Measurements from ENCODE around the gene PIK3IP1. TPM values are rescaled to one million over a fixed set of nuclear protein-coding genes. Genes with fewer than 3 reads are reported as not detected.
"Not testable (repeated sequence)": the region's sequence is repeated elsewhere in the genome, so short reads cannot be mapped to it uniquely, and the experiment has no call there.

Gene PIK3IP1
- total and polyA plus RNA-seq, 2 experiments from 2014 or later: 22.2 to 22.4 TPM

GRCh38 chr22:31247726-31248125, 44.6 kb downstream of the PIK3IP1 start:
- Histone ChIP-seq H3K79me2 (peaks cover 46% of the 10 kb centered on the region), H3K36me3 (replicated peaks; ENCODE audit: insufficient read depth, low read depth) (no peaks in the 10 kb centered on the region), H4K20me1 (ENCODE audit: insufficient read depth, poor library complexity, severe bottlenecking) (no peaks in the 10 kb centered on the region), H3K9me2 (replicated peaks; ENCODE audit: insufficient read depth) (no peaks in the 10 kb centered on the region), H3K9me3 (ENCODE audit: low read depth) (no peaks in the 10 kb centered on the region), H3K4me2 (peak overlapping the region; percentile 86), H3K27me3 (no peaks in the 10 kb centered on the region), H3K27ac (peak overlapping the region; percentile 1), H2AFZ (no peak overlapping the region), H3K4me3 (no peak overlapping the region), H3K4me1 (ENCODE audit: insufficient read depth) (peaks cover 57% of the 10 kb centered on the region)
- WGBS (ENCODE audit: low lambda C conversion rate, missing lambda C conversion rate): 80% methylated on average over 1 of the region's 1 CpG
- DNase-seq (ENCODE audit: low spot score): no peak
- no peak for TF ChIP-seq EZH2 (IDR thresholded peaks at IDR 0.05; ENCODE audit: borderline replicate concordance)
- no peak for TF ChIP-seq EZH2phosphoT487 (IDR thresholded peaks at IDR 0.05; ENCODE audit: low read depth, severe bottlenecking, unreplicated experiment)
- TF ChIP-seq CTCF (IDR thresholded peaks at IDR 0.05; ENCODE audit: poor library complexity): no peak

- no peaks in the 10 kb centered on the region for H3K9me3 ChIP-seq (ENCODE audit: low read depth)
- H3K4me1 ChIP-seq (ENCODE audit: insufficient read depth): peaks cover 57% of the 10 kb centered on the region
- no peaks in the 10 kb centered on the region for H3K36me3 ChIP-seq (replicated peaks; ENCODE audit: insufficient read depth, low read depth)
- WGBS (ENCODE audit: low lambda C conversion rate, missing lambda C conversion rate): 72% methylated on average over 2 of the region's 2 CpGs
- no peak overlapping the region for H3K4me3 ChIP-seq
- no peaks in the 10 kb centered on the region for H3K27me3 ChIP-seq
- no peak for DNase-seq (ENCODE audit: low spot score)
- TF ChIP-seq CTCF (IDR thresholded peaks at IDR 0.05; ENCODE audit: poor library complexity) (no peak), EZH2 (IDR thresholded peaks at IDR 0.05; ENCODE audit: borderline replicate concordance) (no peak), EZH2phosphoT487 (IDR thresholded peaks at IDR 0.05; ENCODE audit: low read depth, severe bottlenecking, unreplicated experiment) (no peak)
- H3K27ac ChIP-seq: no peak overlapping the region
- H3K4me2 ChIP-seq: no peak overlapping the region
- H2AFZ ChIP-seq: no peak overlapping the region
- peaks cover 39% of the 10 kb centered on the region for H3K79me2 ChIP-seq
- no peaks in the 10 kb centered on the region for H4K20me1 ChIP-seq (ENCODE audit: insufficient read depth, poor library complexity, severe bottlenecking)
- no peaks in the 10 kb centered on the region for H3K9me2 ChIP-seq (replicated peaks; ENCODE audit: insufficient read depth)
Observed at GRCh38 chr22:31246687-31247086, 45.6 kb downstream of the PIK3IP1 start.

DNA sequence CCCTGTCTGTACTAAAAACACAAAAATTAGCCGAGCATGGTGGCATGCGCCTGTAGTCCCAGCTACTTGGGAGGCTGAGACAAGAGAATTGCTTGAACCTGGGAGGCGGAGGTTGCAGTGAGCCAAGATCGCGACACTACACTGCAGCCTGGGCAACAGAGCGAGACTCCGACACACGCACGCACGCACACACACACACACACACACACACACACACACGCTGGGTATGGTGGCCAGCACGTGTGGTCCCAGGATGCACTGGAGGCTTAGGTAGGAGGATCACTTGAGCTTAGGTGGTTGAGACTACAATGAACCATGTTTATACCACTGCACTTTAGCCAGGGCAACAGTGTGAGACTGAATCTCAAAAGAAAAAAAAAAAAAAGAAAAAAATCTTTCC, 46.3 kb downstream of the PIK3IP1 start:
- H3K4me2 ChIP-seq; H3K27ac ChIP-seq; H3K27me3 ChIP-seq; H3K9me3 ChIP-seq (ENCODE audit: low read depth); H3K9me2 ChIP-seq (replicated peaks; ENCODE audit: insufficient read depth); H3K36me3 ChIP-seq (replicated peaks; ENCODE audit: insufficient read depth, low read depth); H3K4me3 ChIP-seq; H4K20me1 ChIP-seq (ENCODE audit: insufficient read depth, poor library complexity, severe bottlenecking); DNase-seq (ENCODE audit: low spot score); H2AFZ ChIP-seq: not testable (repeated sequence)
- H3K4me1 ChIP-seq (ENCODE audit: insufficient read depth): peaks cover 55% of the 10 kb centered on the region
- H3K79me2 ChIP-seq: peaks cover 36% of the 10 kb centered on the region
- 86% methylated on average over 12 of the region's 12 CpGs for WGBS (ENCODE audit: low lambda C conversion rate, missing lambda C conversion rate)

- H3K9me2 ChIP-seq (replicated peaks; ENCODE audit: insufficient read depth): no peaks in the 10 kb centered on the region
- 86% methylated on average over 7 of the region's 7 CpGs for WGBS (ENCODE audit: low lambda C conversion rate, missing lambda C conversion rate)
- H3K9me3 ChIP-seq (ENCODE audit: low read depth): no peaks in the 10 kb centered on the region
- no peaks in the 10 kb centered on the region for H4K20me1 ChIP-seq (ENCODE audit: insufficient read depth, poor library complexity, severe bottlenecking)
- peaks cover 53% of the 10 kb centered on the region for H3K4me1 ChIP-seq (ENCODE audit: insufficient read depth)
- TF ChIP-seq EZH2 (IDR thresholded peaks at IDR 0.05; ENCODE audit: borderline replicate concordance) (no peak), EZH2phosphoT487 (IDR thresholded peaks at IDR 0.05; ENCODE audit: low read depth, severe bottlenecking, unreplicated experiment) (no peak), CTCF (IDR thresholded peaks at IDR 0.05; ENCODE audit: poor library complexity) (no peak)
- H3K27me3 ChIP-seq: no peaks in the 10 kb centered on the region
- H3K27ac ChIP-seq: peak overlapping the region; percentile 77
- no peak overlapping the region for H3K4me2 ChIP-seq
- H3K36me3 ChIP-seq (replicated peaks; ENCODE audit: insufficient read depth, low read depth): no peaks in the 10 kb centered on the region
- no peak overlapping the region for H3K4me3 ChIP-seq
- H2AFZ ChIP-seq: no peak overlapping the region
- peaks cover 30% of the 10 kb centered on the region for H3K79me2 ChIP-seq
- no peak for DNase-seq (ENCODE audit: low spot score)
Observed at GRCh38 chr22:31244943-31245451, 47.3 kb downstream of the PIK3IP1 start.

Measured in hepatocyte (in vitro differentiated cells).